A549 (cell line): Measurements from ENCODE around the gene AP5S1. TPM values are rescaled to one million over a fixed set of nuclear protein-coding genes. Genes with fewer than 3 reads are reported as not detected.

Source experiments
- ATAC-seq, 2 experiments: fragments of 200-7000 bp in 1 of 2; fragments of >200 bp in 1 of 2; cut with Nextera tagmentation in 1 of 2; cut with Tn5 transposase in 1 of 2; 3 replicates each; pipeline versions ENCODE4 v1.8.0 to v1.9.1; 2018 to 2020; ENCODE audit warnings: mild to moderate bottlenecking in 1 of 2, moderate library complexity in 1 of 2
- CTCF ChIA-PET: fragments of 300-600 bp; sonication (Branson Sonifier 250); formaldehyde crosslinking; extraction: SDS; loops from one replicate; lab custom pipeline; 2021; ENCODE audit warnings: antibody characterized with exemption, inconsistent platforms; lab: Yijun Ruan, JAX
- POLR2A ChIA-PET: fragments of 350-600 bp; formaldehyde crosslinking; extraction: SDS; loops from one replicate; lab custom pipeline; 2021; ENCODE audit warnings: antibody characterized with exemption, inconsistent platforms; lab: Yijun Ruan, JAX
- DNase-seq, 2 experiments: peaks; one replicate each; pipeline versions ENCODE4 v3.0.0 to v3.0.0-alpha.2; 2011 to 2016; ENCODE audit warnings: low read depth in 1 of 2, low spot score in 1 of 2
- FAIRE-seq: peaks from 2 replicates; lab custom pipeline; 2011; peaks lifted over from hg19 to GRCh38; lab: Jason Lieb, UNC
- H3K27ac ChIP-seq, 2 experiments: fragments of >200 bp; sonication (Bioruptor Twin); formaldehyde crosslinking; 3 replicates each; pipeline ENCODE4 v1.5.1; 2016 to 2017
- H3K4me1 ChIP-seq: fragments of >200 bp; sonication (Bioruptor Twin); formaldehyde crosslinking; 3 replicates; pipeline ENCODE4 v1.6.1; 2016
- H3K4me2 ChIP-seq: fragments of >200 bp; sonication (Bioruptor Twin); formaldehyde crosslinking; 3 replicates; pipeline ENCODE4 v1.6.1; 2016
- H3K4me3 ChIP-seq: fragments of >200 bp; sonication (Bioruptor Twin); formaldehyde crosslinking; 3 replicates; pipeline ENCODE4 v1.5.1; 2016
- H3K9me3 ChIP-seq: fragments of >200 bp; sonication (Bioruptor Twin); formaldehyde crosslinking; 3 replicates; pipeline ENCODE4 v1.6.1; 2016
- BHLHE40 ChIP-seq: IDR thresholded peaks from 2 replicates; pipeline ENCODE4 v1.6.1; 2012; ENCODE audit warnings: low read depth, low read length, inconsistent platforms
- CBX8 ChIP-seq: fragments of 200-600 bp; sonication (generic); IDR thresholded peaks from 2 replicates; pipeline ENCODE4 v1.6.1; 2016
- CEBPB ChIP-seq, 2 experiments: fragments of >200 bp in 1 of 2; sonication (Bioruptor Twin) in 1 of 2; formaldehyde crosslinking in 1 of 2; IDR thresholded peaks; 2 replicates each; pipeline ENCODE4 v1.6.1; 2012 to 2016
- EHF ChIP-seq: fragments of 250-450 bp; sonication (Bioruptor Pico); IDR thresholded peaks from 2 replicates; pipeline ENCODE4 v1.5.0; 2020; ENCODE audit warnings: mild to moderate bottlenecking
- ESRRA ChIP-seq: fragments of 150-350 bp; IDR thresholded peaks from 2 replicates; pipeline ENCODE4 v1.6.1; 2014; ENCODE audit warnings: mild to moderate bottlenecking, low read length, borderline replicate concordance
- GATA3 ChIP-seq: IDR thresholded peaks from 2 replicates; pipeline ENCODE4 v1.6.1; 2012; ENCODE audit warnings: borderline replicate concordance
- HOXB5 ChIP-seq: fragments of 250-450 bp; sonication (Bioruptor Pico); IDR thresholded peaks from 2 replicates; pipeline ENCODE4 v1.5.0; 2020; ENCODE audit warnings: mild to moderate bottlenecking, moderate library complexity
- JUN ChIP-seq, 2 experiments: fragments of >200 bp; sonication (Bioruptor Twin); formaldehyde crosslinking; IDR thresholded peaks; 2 replicates in 1 of 2; 3 replicates in 1 of 2; pipeline ENCODE4 v1.6.1; 2016 to 2017
- MAFK ChIP-seq: fragments of 450-650 bp; IDR thresholded peaks from 2 replicates; pipeline ENCODE4 v1.6.1; 2014; ENCODE audit not compliant: partially characterized antibody
- MYC ChIP-seq: IDR thresholded peaks from 2 replicates; pipeline ENCODE4 v1.6.1; 2012; ENCODE audit warnings: mild to moderate bottlenecking, inconsistent platforms, low read length, improper control_type of control experiment, borderline replicate concordance
- NPAS2 ChIP-seq: fragments of 250-450 bp; sonication (Bioruptor Pico); IDR thresholded peaks from 2 replicates; pipeline ENCODE4 v1.8.0; 2022; ENCODE audit warnings: mild to moderate bottlenecking, moderate library complexity, borderline replicate concordance
- NR3C1 ChIP-seq: fragments of >200 bp; sonication (Bioruptor Twin); formaldehyde crosslinking; IDR thresholded peaks from 3 replicates; pipeline ENCODE4 v1.6.1; 2017
- POLR2A ChIP-seq: IDR thresholded peaks from 2 replicates; pipeline ENCODE4 v1.6.1; 2012; ENCODE audit warnings: mild to moderate bottlenecking, low read length
- RARB ChIP-seq: fragments of 250-450 bp; sonication (Bioruptor Pico); IDR thresholded peaks from 2 replicates; pipeline ENCODE4 v1.8.0; 2021; ENCODE audit warnings: mild to moderate bottlenecking, moderate library complexity
- SREBF2 ChIP-seq: fragments of 450-650 bp; IDR thresholded peaks from 2 replicates; pipeline ENCODE4 v1.6.1; 2014; ENCODE audit warnings: mild to moderate bottlenecking, moderate library complexity
- TP53 ChIP-seq: fragments of 250-450 bp; sonication (Bioruptor Pico); IDR thresholded peaks from 2 replicates; pipeline ENCODE4 v1.5.0; 2021; ENCODE audit warnings: mild to moderate bottlenecking, moderate library complexity
- ZC3H11A ChIP-seq: fragments of 450-650 bp; IDR thresholded peaks from 2 replicates; pipeline ENCODE4 v1.6.1; 2014; ENCODE audit warnings: antibody characterized with exemption, mild to moderate bottlenecking
- WGBS: methylation state at CpG from one replicate; pipeline ENCODE4 v1.1.6; 2017; ENCODE audit errors: missing lambda C conversion rate; 5-methylcytosine and 5-hydroxymethylcytosine counted together
- polyA plus RNA-seq, 4 experiments: library from polyadenylated mRNA; depleted of rRNA in 3 of 4; stranded (reverse); fragments of >200 nt; fragmentation: RNase III in 1 of 4; extraction: RNeasy Plus Mini Kit Qiagen cat#74134 plus additional on column Dnase treatment in 1 of 4; gene quantifications; 2 replicates in 3 of 4; 3 replicates in 1 of 4; pipeline ENCODE4 v1.2.3, GENCODE V29; 2011 to 2017
- TF ChIP-seq, protein P1 (sequence below): IDR thresholded peaks from 2 replicates; pipeline ENCODE4 v1.6.1; 2012
- TF ChIP-seq, protein P2 (sequence below): fragments of 200-600 bp; sonication (generic); IDR thresholded peaks from 2 replicates; pipeline ENCODE4 v1.6.1; 2016; ENCODE audit warnings: antibody characterized with exemption, mild to moderate bottlenecking, moderate library complexity
- TF ChIP-seq, protein P3 (sequence below): fragments of 250-450 bp; sonication (Bioruptor Pico); IDR thresholded peaks from 2 replicates; pipeline ENCODE4 v1.5.0; 2020; ENCODE audit warnings: low read depth, mild to moderate bottlenecking, moderate library complexity
- TF ChIP-seq, protein P4 (sequence below): IDR thresholded peaks from 2 replicates; pipeline ENCODE4 v1.6.1; 2012; ENCODE audit warnings: low read depth, borderline replicate concordance

AP5S1 gene
- polyA plus RNA-seq, 2 of the 4 experiments (the other 2 are of a cell fraction), result 10.2 to 19.9 TPM

DNA sequence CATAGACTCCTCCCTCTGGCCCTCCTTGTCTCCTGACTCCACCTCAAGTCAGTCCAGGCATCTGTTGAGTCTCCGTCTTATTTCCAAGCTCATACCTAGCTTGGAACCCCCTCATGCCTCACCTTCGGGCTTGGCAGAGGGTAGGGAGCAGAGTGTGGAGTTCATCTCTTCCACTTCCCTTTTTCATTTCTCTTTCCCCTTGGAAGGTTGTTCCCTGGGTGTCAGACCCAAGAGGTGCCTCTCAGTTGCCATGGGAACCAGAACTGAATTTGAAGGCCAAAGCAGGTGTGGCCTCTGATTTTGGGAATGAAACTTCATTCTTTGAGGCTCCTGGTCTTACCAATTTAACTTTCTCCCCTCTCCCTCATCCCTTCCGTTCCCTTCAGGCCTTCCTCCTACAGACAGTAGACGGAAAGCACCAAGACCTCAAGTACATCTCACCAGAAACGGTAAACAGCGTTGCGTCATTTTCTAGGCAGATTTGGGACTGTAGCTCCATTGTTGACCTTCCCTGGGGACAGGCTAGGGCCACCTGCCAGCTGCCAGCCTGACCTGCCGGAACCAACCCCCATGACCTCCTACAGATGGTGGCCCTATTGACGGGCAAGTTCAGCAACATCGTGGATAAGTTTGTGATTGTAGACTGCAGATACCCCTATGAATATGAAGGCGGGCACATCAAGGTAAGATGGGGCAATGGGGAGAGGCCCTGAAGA is 17.7 kb upstream of the AP5S1 start:
- ChIA-PET POLR2A (no interaction called here), CTCF (interaction anchor here (1.2 kb wide), 1 partner anchor 27 kb away, joined by 3 read pairs; no protein-coding TSS in a partner anchor)
- no peak overlapping the region for H3K4me3 ChIP-seq

DNA sequence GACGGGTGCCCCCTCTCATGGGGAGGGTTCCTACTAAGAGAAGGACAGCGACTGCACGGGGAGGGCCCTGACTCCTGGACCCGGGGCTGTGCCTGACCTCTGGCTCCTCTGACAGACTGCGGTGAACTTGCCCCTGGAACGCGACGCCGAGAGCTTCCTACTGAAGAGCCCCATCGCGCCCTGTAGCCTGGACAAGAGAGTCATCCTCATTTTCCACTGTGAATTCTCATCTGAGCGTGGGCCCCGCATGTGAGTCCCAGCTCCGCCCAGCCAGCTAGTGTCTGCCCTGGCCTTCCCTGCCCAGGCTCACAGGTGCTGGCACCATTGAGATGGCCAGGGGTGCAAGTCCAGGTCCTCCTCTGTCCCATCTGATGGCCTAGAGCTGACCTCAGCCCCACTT is 17.1 kb upstream of the AP5S1 start:
- H3K4me1 ChIP-seq, result peaks cover 86% of the 10 kb centered on the region
- FAIRE-seq, result no peak
- peaks cover 4% of the 10 kb centered on the region for H3K9me3 ChIP-seq
- DNase-seq, result no peak
- WGBS, result 87% methylated on average over 14 of the region's 14 CpGs
- no peak for ATAC-seq
- POLR2A ChIA-PET, result no interaction called here
- CTCF ChIA-PET, result no interaction called here
- H3K27ac ChIP-seq, result peak overlapping the region in 1 of 2 experiments; percentile 95; a peak in 3 of 6 replicates
- H3K4me2 ChIP-seq, result no peak overlapping the region
- H3K4me3 ChIP-seq, result no peak overlapping the region
- TF ChIP-seq TP53 (no peak), GATA3 (no peak), NR3C1 (no peak), ZC3H11A (no peak), EHF (CRISPR knock-in tag) (no peak), ESRRA (no peak), NPAS2 (CRISPR knock-in tag) (no peak), SREBF2 (no peak), CBX8 (no peak), HOXB5 (no peak), MYC (no peak), JUN (IDR thresholded peaks at IDR 0.05) (no peak), RARB (CRISPR knock-in tag) (no peak), POLR2A (no peak), BHLHE40 (no peak), MAFK (no peak)
- TF ChIP-seq, protein P1, sequence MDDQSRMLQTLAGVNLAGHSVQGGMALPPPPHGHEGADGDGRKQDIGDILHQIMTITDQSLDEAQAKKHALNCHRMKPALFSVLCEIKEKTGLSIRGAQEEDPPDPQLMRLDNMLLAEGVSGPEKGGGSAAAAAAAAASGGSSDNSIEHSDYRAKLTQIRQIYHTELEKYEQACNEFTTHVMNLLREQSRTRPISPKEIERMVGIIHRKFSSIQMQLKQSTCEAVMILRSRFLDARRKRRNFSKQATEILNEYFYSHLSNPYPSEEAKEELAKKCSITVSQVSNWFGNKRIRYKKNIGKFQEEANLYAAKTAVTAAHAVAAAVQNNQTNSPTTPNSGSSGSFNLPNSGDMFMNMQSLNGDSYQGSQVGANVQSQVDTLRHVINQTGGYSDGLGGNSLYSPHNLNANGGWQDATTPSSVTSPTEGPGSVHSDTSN, result no peak
- TF ChIP-seq, protein P2, sequence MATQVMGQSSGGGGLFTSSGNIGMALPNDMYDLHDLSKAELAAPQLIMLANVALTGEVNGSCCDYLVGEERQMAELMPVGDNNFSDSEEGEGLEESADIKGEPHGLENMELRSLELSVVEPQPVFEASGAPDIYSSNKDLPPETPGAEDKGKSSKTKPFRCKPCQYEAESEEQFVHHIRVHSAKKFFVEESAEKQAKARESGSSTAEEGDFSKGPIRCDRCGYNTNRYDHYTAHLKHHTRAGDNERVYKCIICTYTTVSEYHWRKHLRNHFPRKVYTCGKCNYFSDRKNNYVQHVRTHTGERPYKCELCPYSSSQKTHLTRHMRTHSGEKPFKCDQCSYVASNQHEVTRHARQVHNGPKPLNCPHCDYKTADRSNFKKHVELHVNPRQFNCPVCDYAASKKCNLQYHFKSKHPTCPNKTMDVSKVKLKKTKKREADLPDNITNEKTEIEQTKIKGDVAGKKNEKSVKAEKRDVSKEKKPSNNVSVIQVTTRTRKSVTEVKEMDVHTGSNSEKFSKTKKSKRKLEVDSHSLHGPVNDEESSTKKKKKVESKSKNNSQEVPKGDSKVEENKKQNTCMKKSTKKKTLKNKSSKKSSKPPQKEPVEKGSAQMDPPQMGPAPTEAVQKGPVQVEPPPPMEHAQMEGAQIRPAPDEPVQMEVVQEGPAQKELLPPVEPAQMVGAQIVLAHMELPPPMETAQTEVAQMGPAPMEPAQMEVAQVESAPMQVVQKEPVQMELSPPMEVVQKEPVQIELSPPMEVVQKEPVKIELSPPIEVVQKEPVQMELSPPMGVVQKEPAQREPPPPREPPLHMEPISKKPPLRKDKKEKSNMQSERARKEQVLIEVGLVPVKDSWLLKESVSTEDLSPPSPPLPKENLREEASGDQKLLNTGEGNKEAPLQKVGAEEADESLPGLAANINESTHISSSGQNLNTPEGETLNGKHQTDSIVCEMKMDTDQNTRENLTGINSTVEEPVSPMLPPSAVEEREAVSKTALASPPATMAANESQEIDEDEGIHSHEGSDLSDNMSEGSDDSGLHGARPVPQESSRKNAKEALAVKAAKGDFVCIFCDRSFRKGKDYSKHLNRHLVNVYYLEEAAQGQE, result no peak
- TF ChIP-seq, all 56 proteins: peak for 0

More for the DNA sequence above, 17.7 kb upstream of the AP5S1 start:
- FAIRE-seq (no peak), DNase-seq (no peak), ATAC-seq (no peak)
- H3K4me2 ChIP-seq, result no peak overlapping the region
- H3K9me3 ChIP-seq, result peaks cover 4% of the 10 kb centered on the region
- peaks cover 87% of the 10 kb centered on the region for H3K4me1 ChIP-seq
- WGBS, result 91% methylated on average over 11 of the region's 11 CpGs
- H3K27ac ChIP-seq, result peak overlapping the region in 1 of 2 experiments; percentile 95; a peak in 2 of 6 replicates
- TF ChIP-seq, protein P3, sequence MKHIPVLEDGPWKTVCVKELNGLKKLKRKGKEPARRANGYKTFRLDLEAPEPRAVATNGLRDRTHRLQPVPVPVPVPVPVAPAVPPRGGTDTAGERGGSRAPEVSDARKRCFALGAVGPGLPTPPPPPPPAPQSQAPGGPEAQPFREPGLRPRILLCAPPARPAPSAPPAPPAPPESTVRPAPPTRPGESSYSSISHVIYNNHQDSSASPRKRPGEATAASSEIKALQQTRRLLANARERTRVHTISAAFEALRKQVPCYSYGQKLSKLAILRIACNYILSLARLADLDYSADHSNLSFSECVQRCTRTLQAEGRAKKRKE, result 0 out of 2 replicates have a peak, but pooled peaks have one; percentile 37
- TF ChIP-seq, protein P4, sequence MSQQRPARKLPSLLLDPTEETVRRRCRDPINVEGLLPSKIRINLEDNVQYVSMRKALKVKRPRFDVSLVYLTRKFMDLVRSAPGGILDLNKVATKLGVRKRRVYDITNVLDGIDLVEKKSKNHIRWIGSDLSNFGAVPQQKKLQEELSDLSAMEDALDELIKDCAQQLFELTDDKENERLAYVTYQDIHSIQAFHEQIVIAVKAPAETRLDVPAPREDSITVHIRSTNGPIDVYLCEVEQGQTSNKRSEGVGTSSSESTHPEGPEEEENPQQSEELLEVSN, result no peak
- peak in 1 of 2 experiments; percentile 45; a peak in 1 of 4 replicates for TF ChIP-seq CEBPB (IDR thresholded peaks at IDR 0.05)
- TF ChIP-seq, all 56 proteins: peak for 2
